GM10847 (cell line): Measurements from ENCODE around the gene TMEM244.

Experiments
- POLR2A ChIP-seq: IDR thresholded peaks from 2 replicates; pipeline ENCODE4 v1.6.1; 2011; ENCODE audit not compliant: insufficient read length; ENCODE audit errors: extremely low read depth

Gene TMEM244

GRCh38 chr6:129875610-129876520 lies 14.8 kb upstream of the TMEM244 start:
- no peak for TF ChIP-seq POLR2A

- no peak for TF ChIP-seq POLR2A
Observed at GRCh38 chr6:129874837-129875236, 13.7 kb upstream of the TMEM244 start.

- no peak for TF ChIP-seq POLR2A
Observed at GRCh38 chr6:129872586-129872985, 11.5 kb upstream of the TMEM244 start.

- no peak for TF ChIP-seq POLR2A
Observed at GRCh38 chr6:129871221-129871620, 10.1 kb upstream of the TMEM244 start.

- TF ChIP-seq POLR2A, result no peak
Observed at GRCh38 chr6:129867403-129867802, 6.3 kb upstream of the TMEM244 start.

GRCh38 chr6:129866688-129867087 lies 5.6 kb upstream of the TMEM244 start:
- no peak for TF ChIP-seq POLR2A

GRCh38 chr6:129866256-129866655 lies 5.1 kb upstream of the TMEM244 start:
- TF ChIP-seq POLR2A, result no peak

GRCh38 chr6:129865013-129865412 lies 3.9 kb upstream of the TMEM244 start:
- TF ChIP-seq POLR2A, result no peak

- no peak for TF ChIP-seq POLR2A
Observed at GRCh38 chr6:129863664-129864063, 2.5 kb upstream of the TMEM244 start.

GRCh38 chr6:129859524-129859923 lies 1.6 kb downstream of the TMEM244 start:
- TF ChIP-seq POLR2A, result no peak

- TF ChIP-seq POLR2A, result no peak
Observed at GRCh38 chr6:129857838-129858237, 3.3 kb downstream of the TMEM244 start.

GRCh38 chr6:129853996-129854711 lies 7.0 kb downstream of the TMEM244 start:
- no peak for TF ChIP-seq POLR2A

GRCh38 chr6:129852257-129852858 lies 8.8 kb downstream of the TMEM244 start:
- no peak for TF ChIP-seq POLR2A

GRCh38 chr6:129849456-129849855 lies 11.7 kb downstream of the TMEM244 start:
- TF ChIP-seq POLR2A, result no peak

GRCh38 chr6:129846761-129847160 lies 14.4 kb downstream of the TMEM244 start:
- TF ChIP-seq POLR2A, result no peak

- no peak for TF ChIP-seq POLR2A
Observed at GRCh38 chr6:129845696-129846095, 15.4 kb downstream of the TMEM244 start.
